Measurements from ENCODE around the gene ZBTB44. TPM values are rescaled to one million over a fixed set of nuclear protein-coding genes. Genes with fewer than 3 reads are reported as not detected.

ZBTB44 gene
- total and polyA plus RNA-seq, 4 donors, result 4.7 to 33.9 (median 17.0) TPM

GRCh38 chr11:130313383-130314183 is 1.1 kb downstream of the ZBTB44 start:
- Histone ChIP-seq H3K9ac (ENCODE audit: low read depth in 1 of 2, low read length in 2 of 2) (peak overlapping the region; percentile 83 to 86), H3K4me1 (ENCODE audit: control insufficient read depth in 4 of 4, insufficient read depth in 4 of 4, low read length in 3 of 4) (peaks cover 6 to 37% (median 25%) of the 10 kb centered on the region in 4 donors), H3K36me3 (ENCODE audit: control insufficient read depth in 4 of 4, insufficient read depth in 3 of 4, low read depth in 1 of 4, low read length in 3 of 4) (no peaks in the 10 kb centered on the region), H3K9me3 (ENCODE audit: control insufficient read depth in 4 of 4, low read length in 3 of 4) (no peaks in the 10 kb centered on the region), H3K27ac (ENCODE audit: low read depth in 1 of 2, low read length in 2 of 2) (peak overlapping the region; percentile 87 to 95), H3K4me3 (ENCODE audit: low read depth in 1 of 3, low read length in 3 of 3) (peak overlapping the region; percentile 67 to 87 (median 71)), H3K27me3 (ENCODE audit: control insufficient read depth in 4 of 4, insufficient read depth in 4 of 4, low read length in 3 of 4) (no peaks in the 10 kb centered on the region)
- no peak for DNase-seq (ENCODE audit: low spot score)
- 2% methylated on average over 21 of the region's 21 CpGs for WGBS
- TF ChIP-seq GABPA (IDR thresholded peaks at IDR 0.05 in 1 of 2, conservative IDR thresholded peaks at IDR 0.05 in 1 of 2) (peak in 1 of 2 donors; percentile 17), FOXA2 (IDR thresholded peaks at IDR 0.05) (no peak)

- Histone ChIP-seq H3K27ac (ENCODE audit: low read depth in 1 of 2, low read length in 2 of 2) (no peak overlapping the region), H3K9ac (ENCODE audit: low read depth in 1 of 2, low read length in 2 of 2) (no peak overlapping the region), H3K4me1 (ENCODE audit: control insufficient read depth in 4 of 4, insufficient read depth in 4 of 4, low read length in 3 of 4) (peaks cover 6 to 23% (median 14%) of the 10 kb centered on the region in 4 donors), H3K27me3 (ENCODE audit: control insufficient read depth in 4 of 4, insufficient read depth in 4 of 4, low read length in 3 of 4) (no peaks in the 10 kb centered on the region), H3K36me3 (ENCODE audit: control insufficient read depth in 4 of 4, insufficient read depth in 3 of 4, low read depth in 1 of 4, low read length in 3 of 4) (no peaks in the 10 kb centered on the region), H3K9me3 (ENCODE audit: control insufficient read depth in 4 of 4, low read length in 3 of 4) (no peaks in the 10 kb centered on the region), H3K4me3 (ENCODE audit: low read depth in 1 of 3, low read length in 3 of 3) (no peak overlapping the region)
- TF ChIP-seq, protein P1, sequence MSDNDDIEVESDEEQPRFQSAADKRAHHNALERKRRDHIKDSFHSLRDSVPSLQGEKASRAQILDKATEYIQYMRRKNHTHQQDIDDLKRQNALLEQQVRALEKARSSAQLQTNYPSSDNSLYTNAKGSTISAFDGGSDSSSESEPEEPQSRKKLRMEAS (IDR thresholded peaks at IDR 0.05), result no peak
- TF ChIP-seq NR2F2 (IDR thresholded peaks at IDR 0.05), result no peak
- TF ChIP-seq FOXA2 (IDR thresholded peaks at IDR 0.05), result no peak
- TF ChIP-seq YY1 (IDR thresholded peaks at IDR 0.05), result no peak
- TF ChIP-seq RXRA (IDR thresholded peaks at IDR 0.05), result no peak
- TF ChIP-seq, protein P2, sequence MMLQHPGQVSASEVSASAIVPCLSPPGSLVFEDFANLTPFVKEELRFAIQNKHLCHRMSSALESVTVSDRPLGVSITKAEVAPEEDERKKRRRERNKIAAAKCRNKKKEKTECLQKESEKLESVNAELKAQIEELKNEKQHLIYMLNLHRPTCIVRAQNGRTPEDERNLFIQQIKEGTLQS (IDR thresholded peaks at IDR 0.05), result no peak
- TF ChIP-seq HNF4A (conservative IDR thresholded peaks at IDR 0.05), result no peak
- no peak for DNase-seq (ENCODE audit: low spot score)
These were observed 2.7 kb downstream of the ZBTB44 start for GRCh38 chr11:130312046-130312445.

GRCh38 chr11:130310622-130311021 is 4.1 kb downstream of the ZBTB44 start:
- no peak for TF ChIP-seq FOXA1 (IDR thresholded peaks at IDR 0.05)
- Histone ChIP-seq H3K9me3 (ENCODE audit: control insufficient read depth in 4 of 4, low read length in 3 of 4) (no peaks in the 10 kb centered on the region), H3K4me3 (ENCODE audit: low read depth in 1 of 3, low read length in 3 of 3) (no peak overlapping the region), H3K27me3 (ENCODE audit: control insufficient read depth in 4 of 4, insufficient read depth in 4 of 4, low read length in 3 of 4) (no peaks in the 10 kb centered on the region), H3K27ac (ENCODE audit: low read depth in 1 of 2, low read length in 2 of 2) (no peak overlapping the region), H3K4me1 (ENCODE audit: control insufficient read depth in 4 of 4, insufficient read depth in 4 of 4, low read length in 3 of 4) (peaks cover 3 to 20% (median 14%) of the 10 kb centered on the region in 4 donors), H3K9ac (ENCODE audit: low read depth in 1 of 2, low read length in 2 of 2) (no peak overlapping the region), H3K36me3 (ENCODE audit: control insufficient read depth in 4 of 4, insufficient read depth in 3 of 4, low read depth in 1 of 4, low read length in 3 of 4) (no peaks in the 10 kb centered on the region)
- 76% methylated on average over 4 of the region's 4 CpGs for WGBS
- no peak for DNase-seq (ENCODE audit: low spot score)

DNA sequence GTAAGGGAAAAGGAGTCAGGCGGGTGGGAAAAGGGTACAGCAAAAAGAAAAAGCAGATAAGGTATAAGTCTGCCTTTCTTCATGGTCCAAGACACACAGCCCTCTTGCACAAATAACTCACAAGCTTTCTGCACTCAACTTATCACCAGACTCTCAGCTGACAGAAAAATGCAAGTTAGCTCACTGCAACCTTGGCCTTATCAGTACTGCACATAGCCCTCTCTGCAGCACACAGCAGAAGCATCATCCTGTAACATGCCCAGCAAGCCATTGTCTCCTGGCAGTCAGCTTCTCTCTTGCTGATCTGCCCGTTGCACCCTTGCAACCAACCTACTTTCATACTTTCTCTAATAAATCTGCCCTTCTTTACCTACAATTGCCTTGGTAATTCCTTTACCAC is 5.8 kb downstream of the ZBTB44 start:
- DNase-seq (ENCODE audit: low spot score), result no peak
- WGBS, result 90% methylated on average over 2 of the region's 2 CpGs
- Histone ChIP-seq H3K4me1 (ENCODE audit: control insufficient read depth in 4 of 4, insufficient read depth in 4 of 4, low read length in 3 of 4) (peaks cover 2 to 17% (median 13%) of the 10 kb centered on the region in 4 donors), H3K9me3 (ENCODE audit: control insufficient read depth in 4 of 4, low read length in 3 of 4) (no peaks in the 10 kb centered on the region), H3K4me3 (ENCODE audit: low read depth in 1 of 3, low read length in 3 of 3) (no peak overlapping the region), H3K9ac (ENCODE audit: low read depth in 1 of 2, low read length in 2 of 2) (no peak overlapping the region), H3K27me3 (ENCODE audit: control insufficient read depth in 4 of 4, insufficient read depth in 4 of 4, low read length in 3 of 4) (no peaks in the 10 kb centered on the region), H3K27ac (ENCODE audit: low read depth in 1 of 2, low read length in 2 of 2) (no peak overlapping the region), H3K36me3 (ENCODE audit: control insufficient read depth in 4 of 4, insufficient read depth in 3 of 4, low read depth in 1 of 4, low read length in 3 of 4) (no peaks in the 10 kb centered on the region)
- TF ChIP-seq FOXA1 (IDR thresholded peaks at IDR 0.05), result no peak
